Breast epithelium (tissue), 4 donors: ENCODE results near the gene TMEM80. TPM values are rescaled to one million over a fixed set of nuclear protein-coding genes. Genes with fewer than 3 reads are reported as not detected.

Experiments
- DNase-seq, 2 donors: peaks; one replicate each; pipeline ENCODE4 v3.0.0-alpha.2; 2019; ENCODE audit warnings: low spot score in 2 of 2
- H3K27ac ChIP-seq, 2 donors: fragments of 200-600 bp; sonication (generic) in 1 of 2; one replicate each; pipeline ENCODE4 v1.5.1; 2016 to 2019; ENCODE audit warnings: mild to moderate bottlenecking in 1 of 2
- H3K27me3 ChIP-seq, 2 donors: fragments of 200-600 bp; sonication (generic) in 1 of 2; one replicate each; pipeline versions ENCODE4 v1.5.1 to v1.6.0; 2017 to 2019; ENCODE audit warnings: control low read depth in 1 of 2, mild to moderate bottlenecking in 1 of 2
- H3K36me3 ChIP-seq: fragments of 200-600 bp; one replicate; pipeline ENCODE4 v1.5.1; 2019
- H3K4me1 ChIP-seq, 2 donors: fragments of 200-600 bp; sonication (generic); one replicate each; pipeline ENCODE4 v1.5.1; 2016 to 2019; ENCODE audit warnings: control low read depth in 1 of 2
- H3K4me3 ChIP-seq, 3 donors: fragments of 200-600 bp; sonication (generic); 1 replicate in 2 of 3; 2 replicates in 1 of 3; pipeline ENCODE4 v1.5.1; 2016 to 2019; ENCODE audit warnings: mild to moderate bottlenecking in 3 of 3, moderate library complexity in 2 of 3
- H3K9me3 ChIP-seq, 2 donors: fragments of 200-600 bp; sonication (generic) in 1 of 2; one replicate each; pipeline ENCODE4 v1.5.1; 2016 to 2019; ENCODE audit warnings: control low read depth in 1 of 2
- POLR2A ChIP-seq: fragments of 450-650 bp; IDR thresholded peaks from one replicate; pipeline ENCODE4 v1.6.1; 2016; ENCODE audit warnings: antibody characterized with exemption, mild to moderate bottlenecking, moderate library complexity
- POLR2AphosphoS5 ChIP-seq, 3 donors: sonication (generic); formaldehyde crosslinking; IDR thresholded peaks; one replicate each; pipeline ENCODE4 v1.6.1; 2017; ENCODE audit warnings: antibody characterized with exemption in 3 of 3
- intact Hi-C: fragments of 100-400 bp; cut with DNase I; formaldehyde crosslinking; loops from one replicate; pipeline ENCODE4 v1.15.1; 2023; ENCODE audit warnings: low total_unique reads
- total RNA-seq, 3 donors: library from RNA; depleted of rRNA; stranded (reverse); fragments of >200 nt; gene quantifications; one replicate each; pipeline ENCODE4 v1.1.0, GENCODE V29; 2016
- TF ChIP-seq, protein P1 (sequence below), 3 donors: fragments of 450-650 bp; IDR thresholded peaks; one replicate each; pipeline ENCODE4 v1.5.1; 2016 to 2017; ENCODE audit warnings: antibody characterized with exemption in 3 of 3, mild to moderate bottlenecking in 3 of 3, moderate library complexity in 3 of 3

Gene TMEM80
- total RNA-seq, 3 donors from 2014 or later, result 25.9 to 51.8 (median 29.1) TPM

DNA sequence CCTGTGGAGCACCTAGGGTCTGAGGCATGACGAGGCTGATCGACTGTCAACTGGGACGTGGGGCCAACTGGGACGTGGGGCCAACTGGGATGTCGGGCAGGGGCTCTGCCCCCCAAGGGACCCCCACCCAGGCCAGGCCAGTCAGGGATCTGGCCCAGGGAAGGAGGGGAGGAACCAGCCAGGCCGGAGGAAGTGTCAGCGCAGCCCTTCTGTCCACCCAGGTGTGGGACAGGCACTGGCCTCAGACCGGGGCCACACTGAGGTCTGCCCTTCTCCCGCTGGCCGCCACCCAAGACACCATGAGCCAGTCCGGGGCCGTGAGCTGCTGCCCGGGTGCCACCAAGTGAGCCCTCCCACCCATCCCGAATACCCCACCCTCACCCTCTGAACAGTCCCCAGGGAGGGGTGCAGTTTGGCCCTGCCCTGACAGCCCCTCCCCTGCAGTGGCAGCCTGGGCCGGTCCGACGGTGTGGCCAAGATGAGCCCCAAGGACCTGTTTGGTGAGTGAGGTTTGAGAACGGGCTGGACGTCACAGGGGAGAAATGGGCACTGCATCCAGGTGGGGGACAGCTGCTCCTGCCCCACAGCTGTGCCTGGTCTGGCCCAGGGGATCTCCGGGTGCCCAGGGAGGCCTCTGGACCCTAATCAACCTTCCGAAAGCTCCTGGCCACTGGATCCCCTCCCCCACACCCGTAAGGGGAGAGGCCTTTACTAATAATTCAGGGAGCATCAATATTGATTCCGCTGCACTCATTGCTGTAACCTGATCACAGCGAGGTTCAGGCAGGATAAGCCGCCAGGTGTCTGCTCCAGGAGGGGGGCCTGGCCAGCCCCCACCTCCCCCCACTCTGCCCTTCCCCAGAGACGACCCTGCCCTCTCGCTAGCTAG is 13.7 kb downstream of the TMEM80 start:
- Histone ChIP-seq H3K4me1 (peaks cover 5 to 15% of the 10 kb centered on the region in 2 donors), H3K4me3 (peak overlapping the region in 1 of 3 donors; percentile 56), H3K27ac (peak overlapping the region; percentile 93 to 96), H3K36me3 (no peaks in the 10 kb centered on the region), H3K27me3 (no peaks in the 10 kb centered on the region), H3K9me3 (no peaks in the 10 kb centered on the region)
- intact Hi-C loops, result no loop called here
- TF ChIP-seq POLR2A, result no peak
- no peak for TF ChIP-seq POLR2AphosphoS5 (IDR thresholded peaks at IDR 0.05)
- TF ChIP-seq, protein P1, sequence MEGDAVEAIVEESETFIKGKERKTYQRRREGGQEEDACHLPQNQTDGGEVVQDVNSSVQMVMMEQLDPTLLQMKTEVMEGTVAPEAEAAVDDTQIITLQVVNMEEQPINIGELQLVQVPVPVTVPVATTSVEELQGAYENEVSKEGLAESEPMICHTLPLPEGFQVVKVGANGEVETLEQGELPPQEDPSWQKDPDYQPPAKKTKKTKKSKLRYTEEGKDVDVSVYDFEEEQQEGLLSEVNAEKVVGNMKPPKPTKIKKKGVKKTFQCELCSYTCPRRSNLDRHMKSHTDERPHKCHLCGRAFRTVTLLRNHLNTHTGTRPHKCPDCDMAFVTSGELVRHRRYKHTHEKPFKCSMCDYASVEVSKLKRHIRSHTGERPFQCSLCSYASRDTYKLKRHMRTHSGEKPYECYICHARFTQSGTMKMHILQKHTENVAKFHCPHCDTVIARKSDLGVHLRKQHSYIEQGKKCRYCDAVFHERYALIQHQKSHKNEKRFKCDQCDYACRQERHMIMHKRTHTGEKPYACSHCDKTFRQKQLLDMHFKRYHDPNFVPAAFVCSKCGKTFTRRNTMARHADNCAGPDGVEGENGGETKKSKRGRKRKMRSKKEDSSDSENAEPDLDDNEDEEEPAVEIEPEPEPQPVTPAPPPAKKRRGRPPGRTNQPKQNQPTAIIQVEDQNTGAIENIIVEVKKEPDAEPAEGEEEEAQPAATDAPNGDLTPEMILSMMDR (IDR thresholded peaks at IDR 0.05), result no peak
- DNase-seq, result no peak

DNA sequence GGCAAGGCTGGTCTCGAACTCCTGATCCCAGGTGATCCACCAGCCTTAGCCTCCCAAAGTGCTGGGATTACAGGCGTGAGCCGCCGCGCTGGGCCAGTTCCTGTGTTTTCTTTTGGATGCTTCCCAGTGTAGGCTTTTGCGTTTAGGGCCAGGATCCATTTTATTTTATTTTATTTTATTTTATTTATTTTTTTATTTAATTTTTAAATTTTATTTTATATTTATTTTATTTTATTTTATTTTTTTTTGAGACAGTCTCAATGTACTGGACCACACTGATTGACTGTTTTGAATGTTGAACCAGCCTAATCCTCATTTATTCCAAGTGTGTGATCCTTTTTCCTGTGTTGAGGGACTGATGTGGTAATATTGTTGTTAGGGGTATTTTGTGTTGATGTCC is 18.8 kb downstream of the TMEM80 start:
- DNase-seq, result no peak
- TF ChIP-seq POLR2A, result no peak
- TF ChIP-seq POLR2AphosphoS5 (IDR thresholded peaks at IDR 0.05), result no peak
- TF ChIP-seq, protein P1 (IDR thresholded peaks at IDR 0.05), result no peak
- Histone ChIP-seq H3K27ac (no peak overlapping the region), H3K36me3 (no peaks in the 10 kb centered on the region), H3K9me3 (no peaks in the 10 kb centered on the region), H3K27me3 (no peaks in the 10 kb centered on the region), H3K4me3 (no peak overlapping the region), H3K4me1 (peaks cover 0 to 4% of the 10 kb centered on the region in 2 donors)
- intact Hi-C loops, result no loop called here

DNA sequence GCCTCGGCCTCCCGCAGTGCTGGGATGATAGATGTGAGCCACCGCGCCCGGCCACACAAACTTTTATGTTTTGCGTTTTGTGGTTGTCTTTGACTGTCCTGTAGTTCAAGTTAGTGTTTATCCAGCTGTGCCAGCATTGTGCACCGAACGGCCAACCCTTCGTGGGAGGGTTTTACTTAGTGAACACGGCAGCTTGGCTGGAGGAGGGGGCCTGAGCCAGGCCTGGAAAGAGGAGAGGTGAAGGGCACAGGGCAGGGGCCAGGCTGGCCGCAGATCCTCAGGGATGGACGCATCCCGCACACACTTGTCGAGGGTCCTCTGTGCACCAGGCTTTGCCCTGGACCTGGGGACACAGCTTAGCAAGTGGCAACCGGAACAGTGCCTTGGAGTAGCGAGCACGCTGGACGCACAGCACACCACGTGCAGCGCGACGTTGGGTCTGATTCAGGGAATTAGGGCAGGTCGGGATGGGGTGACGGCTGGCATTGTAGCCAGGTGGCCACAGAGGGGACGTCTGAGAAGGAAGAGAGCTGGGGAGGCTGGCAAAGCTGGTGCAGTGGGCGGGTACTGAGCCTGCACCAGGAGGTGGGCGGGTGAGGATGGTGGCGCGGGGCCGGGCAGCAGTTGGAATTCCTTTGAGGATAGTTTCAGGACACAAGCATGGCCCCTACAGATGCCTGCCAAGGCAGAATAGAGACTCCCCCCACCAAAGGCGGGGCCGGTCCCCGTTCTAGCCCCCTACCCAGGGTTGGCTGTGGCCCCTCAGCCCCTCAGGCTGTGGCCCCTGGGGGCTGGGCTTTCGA is 23.8 kb downstream of the TMEM80 start:
- H3K36me3 ChIP-seq, result no peaks in the 10 kb centered on the region
- no peaks in the 10 kb centered on the region for H3K27me3 ChIP-seq
- H3K27ac ChIP-seq, result no peak overlapping the region
- no peak for DNase-seq
- no peak overlapping the region for H3K4me3 ChIP-seq
- TF ChIP-seq POLR2A (no peak), POLR2AphosphoS5 (IDR thresholded peaks at IDR 0.05) (no peak)
- TF ChIP-seq, protein P1 (IDR thresholded peaks at IDR 0.05), result no peak
- H3K4me1 ChIP-seq, result no peaks in the 10 kb centered on the region
- H3K9me3 ChIP-seq, result no peaks in the 10 kb centered on the region
- intact Hi-C loops, result no loop called here

DNA sequence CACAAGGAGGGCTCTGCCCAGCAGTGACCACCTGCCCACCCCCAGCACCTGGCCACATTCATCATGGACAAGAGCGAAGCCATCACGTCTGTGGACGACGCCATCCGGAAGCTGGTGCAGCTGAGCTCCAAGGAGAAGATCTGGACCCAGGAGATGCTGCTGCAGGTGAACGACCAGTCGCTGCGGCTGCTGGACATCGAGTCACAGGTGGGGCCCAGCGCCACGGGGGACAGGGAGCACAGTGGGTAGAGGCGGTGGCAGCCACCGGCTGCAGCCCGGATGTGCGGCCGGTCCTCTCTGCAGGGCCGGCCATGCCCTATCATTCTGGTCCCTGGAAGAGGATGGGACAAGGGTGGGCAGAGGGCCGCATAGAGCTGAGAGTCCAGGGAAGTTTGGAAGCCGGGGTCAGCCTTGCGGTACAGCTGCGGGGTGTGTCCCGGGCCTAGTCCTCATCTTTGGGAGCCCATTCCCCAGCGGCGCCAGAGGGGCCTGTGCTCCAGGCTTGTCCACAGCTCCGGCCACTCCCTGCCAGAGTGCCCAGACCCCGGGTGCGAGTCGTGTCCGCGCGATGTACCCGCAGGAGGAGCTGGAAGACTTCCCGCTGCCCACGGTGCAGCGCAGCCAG is 24.5 kb downstream of the TMEM80 start:
- intact Hi-C loops, result no loop called here
- Histone ChIP-seq H3K4me1 (no peaks in the 10 kb centered on the region), H3K27ac (no peak overlapping the region), H3K9me3 (no peaks in the 10 kb centered on the region), H3K4me3 (no peak overlapping the region), H3K27me3 (no peaks in the 10 kb centered on the region), H3K36me3 (no peaks in the 10 kb centered on the region)
- no peak for TF ChIP-seq POLR2AphosphoS5 (IDR thresholded peaks at IDR 0.05)
- no peak for TF ChIP-seq POLR2A
- TF ChIP-seq, protein P1 (IDR thresholded peaks at IDR 0.05), result no peak
- no peak for DNase-seq
